ENCODE results near the gene MACC1.

Gene MACC1

DNA sequence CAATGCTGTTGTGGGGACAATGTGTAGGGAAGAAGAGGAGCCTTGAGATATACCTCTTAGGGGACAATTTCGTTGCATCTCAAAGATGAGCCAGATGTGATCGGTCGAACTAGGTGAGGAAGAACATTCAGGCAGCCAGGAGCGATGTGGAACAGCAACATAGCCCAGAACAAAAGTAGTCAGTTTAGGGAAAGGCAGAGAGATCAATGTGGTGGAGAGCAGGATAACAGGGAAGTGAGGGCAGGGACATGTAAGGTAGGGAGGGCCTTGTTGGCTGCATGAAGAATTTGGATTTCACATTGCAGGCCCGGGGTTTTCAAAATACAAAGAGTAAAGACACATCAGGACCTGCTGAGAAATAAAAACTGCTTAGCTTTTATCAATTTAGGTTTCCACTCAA is 29.1 kb upstream of the MACC1 start:
- no peak for DNase-seq (ENCODE audit: low read depth)
- H3K4me3 ChIP-seq (ENCODE audit: control insufficient read depth, low read depth, low read length), result no peak overlapping the region
- no peak for TF ChIP-seq CTCF (IDR thresholded peaks at IDR 0.05; ENCODE audit: control insufficient read depth, insufficient read depth, low read depth, low read length, missing control alignments)

DNA sequence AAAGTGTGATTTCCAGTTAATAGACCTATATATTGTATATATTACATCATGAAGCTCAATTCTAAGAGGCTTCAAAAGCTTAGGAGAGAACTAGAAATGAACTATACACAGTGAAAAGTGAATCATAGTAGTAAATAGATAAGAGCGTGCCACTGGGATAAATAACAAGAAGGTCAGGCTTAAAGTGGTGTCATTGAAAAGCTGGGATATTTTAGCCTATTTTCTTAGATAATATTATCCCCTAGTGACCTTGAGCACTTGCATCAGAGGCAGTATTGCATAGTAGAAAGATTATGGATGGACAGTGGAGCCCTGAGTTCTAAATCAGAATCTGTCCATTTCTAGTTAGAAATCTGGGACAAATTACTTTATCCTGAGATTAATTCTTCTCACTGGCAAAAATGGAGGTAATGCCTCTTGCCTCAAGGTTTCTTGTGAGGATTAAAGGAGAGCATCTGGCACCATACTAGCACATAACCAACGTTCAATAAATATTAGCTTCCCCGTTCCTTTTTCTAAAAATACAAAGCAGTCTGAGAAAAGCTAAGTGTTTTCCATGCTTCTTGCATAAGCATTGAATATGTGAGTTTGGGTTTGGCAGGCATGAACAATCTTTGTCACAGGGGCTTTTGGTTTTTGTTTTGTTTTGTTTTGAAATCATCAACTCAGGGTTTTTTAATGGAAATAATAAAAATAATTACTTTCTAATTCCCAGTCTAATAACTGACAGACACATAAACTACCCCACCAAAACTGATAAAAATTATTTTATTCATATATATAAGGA is 27.3 kb upstream of the MACC1 start:
- DNase-seq (ENCODE audit: low read depth), result no peak

DNA sequence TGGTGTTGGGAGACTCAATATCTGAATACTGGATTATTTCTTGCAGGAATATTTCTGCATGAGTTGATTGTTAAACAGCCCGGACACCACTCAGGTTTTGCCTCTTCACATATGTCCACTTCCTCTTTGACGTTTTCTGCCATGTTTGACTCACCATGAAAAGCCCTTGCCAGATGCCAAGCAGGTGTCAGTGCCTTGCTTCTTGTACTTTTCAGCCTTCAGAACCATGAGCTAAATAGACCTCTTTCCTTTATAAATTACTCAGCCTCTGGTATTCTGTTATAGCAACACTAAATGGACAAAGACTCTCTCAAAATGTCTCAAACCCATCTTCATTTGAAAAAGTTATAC is 24.7 kb upstream of the MACC1 start:
- no peak for TF ChIP-seq CTCF (IDR thresholded peaks at IDR 0.05; ENCODE audit: control insufficient read depth, insufficient read depth, low read depth, low read length, missing control alignments)
- no peak overlapping the region for H3K4me3 ChIP-seq (ENCODE audit: control insufficient read depth, low read depth, low read length)

More for the DNA sequence above, 27.3 kb upstream of the MACC1 start:
- no peak overlapping the region for H3K4me3 ChIP-seq (ENCODE audit: control insufficient read depth, low read depth, low read length)
- no peak for TF ChIP-seq CTCF (IDR thresholded peaks at IDR 0.05; ENCODE audit: control insufficient read depth, insufficient read depth, low read depth, low read length, missing control alignments)

DNA sequence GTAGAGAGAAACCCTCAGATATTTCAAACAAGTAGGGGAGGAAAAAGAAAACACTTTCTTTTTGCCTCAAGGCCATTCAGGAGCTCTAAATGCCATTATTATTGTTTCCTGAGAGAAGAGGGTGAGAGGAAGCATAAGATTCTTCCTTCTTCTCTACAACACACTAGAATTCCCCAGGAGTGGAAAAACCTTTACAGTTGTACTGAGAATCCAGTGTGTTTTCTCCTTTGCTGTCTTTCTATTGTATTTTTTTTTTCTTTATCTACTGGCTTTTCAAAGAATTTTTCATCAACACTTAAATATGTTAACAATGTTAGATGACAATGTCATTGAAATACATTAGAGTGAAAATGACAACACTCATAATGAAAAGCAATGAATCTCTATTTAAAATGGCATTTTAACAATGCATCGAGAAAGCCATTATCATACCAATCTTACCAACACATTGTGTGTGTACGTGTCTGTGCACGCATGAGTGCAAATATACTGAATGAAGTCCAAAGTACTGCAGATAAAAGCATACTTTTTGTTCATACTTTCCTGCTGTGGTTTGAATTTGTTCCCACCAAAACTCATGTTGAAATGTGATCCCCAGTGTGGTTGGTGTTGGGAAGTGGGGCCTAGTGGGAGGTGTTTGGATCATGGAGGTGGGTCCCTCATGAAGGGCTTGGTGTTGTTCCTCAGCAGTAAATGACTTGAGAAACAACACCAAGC is 24.2 kb upstream of the MACC1 start:
- no peak for TF ChIP-seq CTCF (IDR thresholded peaks at IDR 0.05; ENCODE audit: control insufficient read depth, insufficient read depth, low read depth, low read length, missing control alignments)
- H3K4me3 ChIP-seq (ENCODE audit: control insufficient read depth, low read depth, low read length), result no peak overlapping the region
- peak; percentile 95 for DNase-seq (ENCODE audit: low read depth)

More for the DNA sequence above, 24.7 kb upstream of the MACC1 start:
- DNase-seq (ENCODE audit: low read depth), result no peak

GRCh38 chr7:20240080-20240926 is 23.1 kb upstream of the MACC1 start:
- no peak for DNase-seq (ENCODE audit: low read depth)
- H3K4me3 ChIP-seq (ENCODE audit: control insufficient read depth, low read depth, low read length), result no peak overlapping the region
- TF ChIP-seq CTCF (IDR thresholded peaks at IDR 0.05; ENCODE audit: control insufficient read depth, insufficient read depth, low read depth, low read length, missing control alignments), result no peak

GRCh38 chr7:20238754-20239324 is 21.7 kb upstream of the MACC1 start:
- H3K4me3 ChIP-seq (ENCODE audit: control insufficient read depth, low read depth, low read length), result no peak overlapping the region
- DNase-seq (ENCODE audit: low read depth), result no peak
- TF ChIP-seq CTCF (IDR thresholded peaks at IDR 0.05; ENCODE audit: control insufficient read depth, insufficient read depth, low read depth, low read length, missing control alignments), result no peak
